NCI-H2107 treated with DMSO at 0.1 percent for 48 hours (cell line): Measurements from ENCODE around the gene MDN1.
A peak's percentile ranks its signal among the peaks of the same experiment; 100 is the strongest.
"Not testable (repeated sequence)": the region's sequence is repeated elsewhere in the genome, so short reads cannot be mapped to it uniquely, and the experiment has no call there.

ENCODE experiments used
- DNase-seq: peaks from one replicate; lab custom pipeline; 2025; ENCODE audit not compliant: unreplicated experiment; lab: John Stamatoyannopoulos, UW

MDN1 gene

DNA sequence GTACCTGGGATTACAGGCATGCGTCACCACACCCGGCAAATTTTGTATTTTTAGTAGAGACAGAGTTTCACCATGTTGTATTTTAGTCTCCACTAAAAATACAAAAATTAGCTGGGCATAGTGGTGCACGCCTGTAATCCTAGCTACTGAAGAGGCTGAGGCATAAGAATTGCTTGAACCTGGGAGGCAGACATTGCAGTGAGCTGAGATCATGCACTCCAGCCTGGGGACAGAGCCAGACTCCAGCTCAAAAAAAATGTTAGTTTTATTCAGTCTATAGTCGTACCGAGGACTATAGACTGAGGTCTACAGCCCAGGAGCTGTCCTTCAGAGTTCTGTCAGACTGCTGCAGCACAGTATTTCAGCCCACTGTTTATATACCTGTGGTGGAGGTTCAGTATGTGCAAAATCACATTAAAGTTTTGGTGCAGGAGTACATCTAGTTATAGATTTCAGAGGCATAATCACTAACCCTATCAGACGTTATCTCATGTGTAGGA is 6.5 kb upstream of the MDN1 start:
- DNase-seq: no peak

- DNase-seq: no peak
These were observed 638 bp downstream of the MDN1 start for GRCh38 chr6:89818977-89819335.

GRCh38 chr6:89817481-89817880 is 2.1 kb downstream of the MDN1 start:
- no peak for DNase-seq

DNA sequence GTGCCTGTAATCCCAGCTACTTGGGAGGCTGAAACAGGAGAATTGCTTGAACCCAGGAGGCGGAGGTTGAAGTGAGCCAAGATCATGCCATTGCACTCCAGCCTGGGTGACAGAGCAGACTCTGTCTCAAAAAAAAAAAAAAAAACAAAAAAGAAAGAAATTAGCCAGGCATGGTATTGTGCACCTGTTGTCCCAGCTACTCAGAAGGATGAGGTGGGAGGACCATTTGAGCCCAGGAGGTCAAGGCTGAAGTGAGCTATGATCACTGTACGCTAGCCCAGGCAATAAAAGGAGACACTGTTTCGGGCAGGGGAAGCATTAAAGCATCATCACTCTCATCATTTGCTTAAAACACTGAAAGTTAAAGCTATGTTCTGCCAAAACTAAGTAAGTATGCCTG is 6.2 kb downstream of the MDN1 start:
- DNase-seq: not testable (repeated sequence)

DNA sequence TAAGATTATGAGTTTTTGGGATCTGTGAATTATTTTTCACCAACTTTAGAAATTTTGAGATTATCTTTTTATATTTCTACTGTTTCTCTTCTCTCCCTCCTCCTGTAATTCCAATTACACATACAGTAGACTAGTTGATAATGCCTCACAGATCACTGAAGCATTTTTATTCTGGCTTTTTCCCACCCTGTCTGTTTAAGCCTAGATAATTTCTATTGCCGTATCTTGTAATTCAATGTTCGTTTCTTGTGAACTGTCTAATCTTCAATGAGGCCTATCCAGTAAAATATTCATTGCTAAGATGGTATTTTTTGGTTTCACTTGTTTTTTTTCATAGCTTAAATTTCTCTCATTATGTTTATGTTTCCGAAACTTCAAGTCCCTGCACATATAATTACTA is 12.0 kb downstream of the MDN1 start:
- DNase-seq: no peak

DNA sequence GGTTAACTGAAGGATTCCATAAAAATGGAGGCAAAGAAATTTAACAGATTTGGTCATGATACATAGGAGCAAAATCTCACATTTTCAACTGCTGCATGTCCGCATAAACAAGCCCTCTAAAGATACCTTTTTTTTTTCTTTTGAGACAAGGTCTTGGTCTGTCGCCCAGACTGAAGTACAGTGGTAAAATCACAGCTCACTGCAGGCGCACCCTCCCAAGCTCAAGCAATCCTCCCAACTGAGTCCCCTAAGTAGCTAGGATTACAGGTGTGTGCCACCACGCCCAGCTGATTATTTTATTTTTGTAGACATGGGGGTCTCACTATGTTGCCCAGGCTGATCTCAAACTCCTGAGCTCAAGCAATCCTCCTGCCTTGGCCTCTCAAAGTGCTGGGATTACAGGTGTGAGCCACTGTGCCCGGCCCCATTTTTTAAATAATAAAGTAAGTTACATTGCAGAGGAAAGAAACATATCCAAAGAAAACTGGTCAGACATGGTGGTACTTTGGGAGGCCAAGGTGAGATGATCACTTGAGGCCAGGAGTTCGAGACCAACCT is 13.7 kb downstream of the MDN1 start:
- no peak for DNase-seq

DNA sequence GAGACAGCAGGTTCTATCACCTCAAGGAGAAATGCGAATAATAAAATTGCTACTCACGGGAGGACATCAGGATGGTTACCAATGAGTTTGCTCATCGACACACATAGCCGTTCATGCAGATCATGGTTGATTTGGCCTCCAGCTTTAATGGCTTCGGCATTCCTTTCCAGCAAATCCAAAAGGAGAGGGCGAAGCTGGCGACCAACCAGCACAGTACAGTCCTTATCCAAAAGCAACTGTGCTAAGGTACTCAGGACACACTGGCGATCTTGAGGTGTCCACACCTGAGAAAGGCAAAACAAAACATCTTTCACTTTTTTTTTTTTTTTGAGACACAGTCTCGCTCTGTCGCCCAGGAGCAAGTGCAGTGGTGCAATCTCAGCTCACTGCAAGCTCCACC is 16.3 kb downstream of the MDN1 start:
- no peak for DNase-seq

DNA sequence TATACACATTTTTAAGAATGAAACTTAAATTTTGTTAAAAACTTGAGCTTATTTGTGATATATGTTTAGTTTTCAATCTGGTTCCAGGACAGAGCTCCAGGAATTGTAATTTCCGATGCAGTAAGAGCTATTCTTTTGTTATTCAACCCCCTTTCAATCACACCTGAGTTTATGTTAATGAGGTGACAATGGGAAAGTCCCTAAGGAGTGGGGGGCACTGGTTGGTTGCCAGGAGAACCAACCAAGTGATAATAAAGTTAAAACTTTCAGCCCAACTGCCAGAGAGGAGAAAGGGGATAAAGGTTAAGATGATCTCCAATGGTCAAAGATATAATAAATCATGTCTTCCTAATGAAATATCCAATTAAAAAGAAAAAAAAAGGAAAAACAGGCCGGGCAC is 19.8 kb downstream of the MDN1 start:
- DNase-seq: no peak

GRCh38 chr6:89799096-89799495 is 20.5 kb downstream of the MDN1 start:
- no peak for DNase-seq

DNA sequence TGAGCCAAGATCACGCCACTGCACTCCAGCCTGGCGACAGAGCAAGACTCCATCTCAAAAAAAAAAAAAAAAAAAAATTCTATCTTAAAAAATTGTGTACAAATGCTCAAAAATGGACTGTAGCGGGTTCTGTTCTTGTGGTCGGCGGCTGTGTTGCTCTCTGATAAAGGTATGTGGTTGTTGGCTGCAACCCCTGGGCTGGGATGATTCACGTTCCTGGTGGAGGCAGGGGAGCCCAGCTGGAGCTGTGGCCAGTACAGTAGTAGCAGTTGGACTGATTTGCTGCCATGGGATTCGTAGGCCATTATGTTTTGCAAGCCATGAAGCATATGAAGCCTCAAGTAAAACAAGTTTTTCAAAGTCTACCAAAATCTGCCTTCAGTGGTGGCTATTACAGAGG is 22.3 kb downstream of the MDN1 start:
- DNase-seq: no peak

- DNase-seq: no peak
These were observed 25.3 kb downstream of the MDN1 start for GRCh38 chr6:89794324-89794723.

GRCh38 chr6:89793586-89793985 is 26.0 kb downstream of the MDN1 start:
- no peak for DNase-seq

- DNase-seq: peak; percentile 31
These were observed 26.7 kb downstream of the MDN1 start for GRCh38 chr6:89792881-89793280.

- no peak for DNase-seq
These were observed 29.2 kb downstream of the MDN1 start for GRCh38 chr6:89790403-89790802.

GRCh38 chr6:89789980-89790379 is 29.6 kb downstream of the MDN1 start:
- no peak for DNase-seq

- DNase-seq: no peak
These were observed 31.8 kb downstream of the MDN1 start for GRCh38 chr6:89787660-89788328.

DNA sequence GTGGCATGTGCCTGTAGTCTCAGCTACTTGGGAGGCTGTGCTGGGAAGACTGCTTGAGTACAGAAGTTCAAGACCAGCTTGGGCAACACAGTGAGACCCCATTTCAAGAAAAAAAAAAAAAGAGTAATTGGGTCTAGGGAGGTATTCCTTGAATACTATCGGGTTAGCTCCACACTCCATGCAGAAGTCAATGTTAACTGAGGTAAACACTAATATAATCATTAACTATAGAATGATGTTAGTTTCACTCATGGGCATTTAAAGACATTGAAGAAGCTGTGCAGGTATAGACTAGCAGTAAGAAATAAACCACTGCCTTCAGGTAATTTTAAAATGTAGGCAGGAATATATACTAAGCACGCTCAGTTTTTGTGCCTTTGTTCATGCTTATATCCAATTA is 32.6 kb downstream of the MDN1 start:
- DNase-seq: no peak

DNA sequence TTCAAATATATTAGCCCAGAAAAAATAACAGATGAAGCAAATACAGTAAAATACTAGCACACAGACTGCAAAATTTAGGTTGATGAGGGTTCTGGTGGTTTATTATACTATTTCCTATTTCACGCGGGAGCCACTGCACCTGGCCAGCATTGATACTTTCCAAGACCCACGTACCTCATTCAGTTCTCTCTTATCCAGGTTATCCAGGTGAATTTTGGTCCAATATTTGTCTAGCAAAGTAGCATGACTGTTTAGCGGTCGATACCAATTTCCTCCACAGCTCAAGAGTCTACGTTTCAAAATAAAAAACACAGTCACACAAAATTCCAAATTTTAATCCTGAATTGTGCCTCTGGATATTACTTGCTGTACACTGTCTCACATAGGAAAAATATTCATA is 34.8 kb downstream of the MDN1 start:
- DNase-seq: no peak

DNA sequence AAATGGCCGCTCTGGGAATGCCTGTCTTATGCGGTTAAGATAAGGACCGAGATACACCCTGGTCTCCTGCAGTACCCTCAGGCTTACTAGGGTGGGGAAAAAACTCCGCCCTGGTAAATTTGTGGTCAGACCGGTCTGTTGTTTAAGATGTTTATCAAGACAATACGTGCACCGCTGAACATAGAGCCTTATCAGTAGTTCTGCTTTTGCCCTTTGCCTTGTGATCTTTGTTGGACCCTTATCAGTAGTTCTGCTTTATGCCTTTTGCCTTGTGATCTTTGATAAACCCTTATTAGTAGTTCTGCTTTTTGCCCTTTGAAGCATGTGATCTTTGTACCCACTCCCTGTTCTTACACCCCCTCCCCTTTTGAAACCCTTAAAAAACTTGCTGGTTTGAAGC is 36.3 kb downstream of the MDN1 start:
- not testable (repeated sequence) for DNase-seq

DNA sequence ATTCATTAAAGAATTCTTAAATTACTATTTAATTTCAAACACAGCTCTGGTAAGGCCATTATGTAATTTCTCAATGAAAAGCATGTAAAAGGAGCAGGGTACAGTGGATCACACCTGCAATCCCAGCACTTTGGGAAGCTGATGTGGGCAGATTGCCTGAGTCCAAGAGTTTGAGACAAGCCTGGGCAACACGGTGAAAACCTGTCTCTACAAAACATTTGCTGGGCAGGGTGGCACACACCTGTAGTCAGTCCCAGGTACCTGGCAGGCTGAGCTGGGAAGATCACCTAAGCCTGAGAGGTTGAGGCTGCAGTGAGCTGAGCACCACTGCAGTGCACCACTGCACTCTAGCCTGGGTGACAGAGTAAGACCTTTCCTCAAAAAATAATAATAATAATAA is 37.4 kb downstream of the MDN1 start:
- DNase-seq: no peak

DNA sequence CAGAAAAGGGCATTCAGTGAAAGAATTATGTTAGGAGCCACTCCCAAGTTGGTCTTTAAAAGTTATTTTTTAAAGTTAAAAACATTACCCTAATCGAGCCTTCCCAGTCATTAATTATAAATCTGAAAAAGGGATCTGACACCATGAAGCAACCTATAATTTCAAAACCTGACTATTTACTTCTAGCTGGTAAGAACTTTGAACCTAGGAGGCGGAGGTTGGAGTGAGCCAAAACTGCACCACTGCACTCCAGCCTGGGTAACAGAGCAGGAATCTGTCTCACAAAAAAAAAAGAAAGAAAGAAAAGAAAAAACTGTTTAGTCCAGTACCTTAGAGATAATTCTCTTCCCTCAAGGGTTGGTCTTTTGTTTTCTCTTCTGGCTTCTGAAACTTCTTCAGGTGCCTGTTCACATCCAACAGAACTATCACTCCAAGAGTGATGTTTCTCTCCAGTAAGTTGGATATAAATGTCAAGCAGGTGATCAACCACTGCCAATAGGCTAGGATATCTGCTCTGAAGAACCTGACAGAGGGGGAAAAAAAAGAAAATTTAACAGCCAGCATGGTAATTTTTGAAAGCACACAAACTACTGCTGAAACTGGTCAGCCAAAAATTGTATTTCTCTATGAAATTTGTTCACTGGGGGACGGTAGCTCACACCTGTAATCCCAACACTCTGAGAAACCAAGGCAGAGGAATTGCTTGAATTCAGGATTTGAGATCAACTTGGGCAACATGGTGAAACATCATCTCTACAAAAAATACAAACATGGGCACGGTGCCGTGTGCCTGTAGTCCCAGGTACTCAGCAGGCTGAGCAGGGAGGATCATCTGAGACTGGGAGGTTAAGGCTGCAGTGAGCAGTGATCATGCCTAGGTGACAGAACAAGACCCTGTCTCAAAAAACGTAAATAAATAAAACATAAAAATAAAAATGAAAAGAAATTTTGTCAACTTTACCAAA is 38.2 kb downstream of the MDN1 start:
- no peak for DNase-seq

DNA sequence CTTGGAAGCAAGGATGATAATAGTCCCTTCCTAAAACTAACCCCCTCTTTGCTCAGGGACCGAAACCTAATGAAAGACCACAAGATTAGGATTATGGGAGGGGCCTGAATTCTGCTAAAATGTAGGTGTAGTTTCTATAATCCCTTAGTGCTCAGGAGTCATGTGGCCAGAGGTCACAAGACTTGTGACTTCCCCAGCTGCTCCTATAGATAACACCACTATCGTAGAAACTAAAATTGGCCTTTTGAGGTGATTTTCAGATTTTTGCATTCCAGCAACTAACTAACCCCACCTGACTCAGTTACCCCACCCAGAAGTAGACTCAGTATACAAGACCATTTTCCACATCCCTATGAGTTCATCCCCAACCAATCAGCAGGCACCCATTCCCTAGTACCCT is 42.1 kb downstream of the MDN1 start:
- no peak for DNase-seq
